Measurements from ENCODE around the gene PTPA.

- TF ChIP-seq CTCF (IDR thresholded peaks at IDR 0.05) (no peak), POLR2AphosphoS5 (IDR thresholded peaks at IDR 0.05) (no peak), POLR2A (IDR thresholded peaks at IDR 0.05) (no peak), EP300 (IDR thresholded peaks at IDR 0.05) (no peak)
Measured at GRCh38 chr9:129177443-129177790, 66.2 kb downstream of the PTPA start.
